Measurements from ENCODE around the gene LDB3.

- no peak for TF ChIP-seq E2F6 (IDR thresholded peaks at IDR 0.05; ENCODE audit: borderline replicate concordance in 1 of 2, extremely low read depth in 1 of 2, insufficient read depth in 1 of 2, insufficient read length in 1 of 2, low read depth in 1 of 2, low read length in 1 of 2, poor library complexity in 1 of 2, severe bottlenecking in 1 of 2)
- TF ChIP-seq NFATC3 (IDR thresholded peaks at IDR 0.05), result no peak
- TF ChIP-seq POLR2AphosphoS5 (IDR thresholded peaks at IDR 0.05; ENCODE audit: control insufficient read depth, insufficient read depth, low read depth, low read length), result no peak
- TF ChIP-seq CREM (IDR thresholded peaks at IDR 0.05; ENCODE audit: low read depth), result no peak
- TF ChIP-seq POLR2A (conservative IDR thresholded peaks at IDR 0.05), result no peak
Measured at GRCh38 chr10:86773498-86773897, 105.2 kb downstream of the LDB3 start.
